HepG2 (cell line): ENCODE measurements around the gene SPINT3. TPM values are rescaled to one million over a fixed set of nuclear protein-coding genes. Genes with fewer than 3 reads are reported as not detected.

ENCODE experiments used
- ATAC-seq: fragments of 200-7000 bp; cut with Tn5 transposase; 3 replicates; pipeline ENCODE4 v1.9.1; 2020; ENCODE audit warnings: mild to moderate bottlenecking, moderate library complexity
- BruUV-seq: library from RNA; stranded (reverse); fragments of 400-500 nt; replicated peaks from 2 replicates; lab custom pipeline; 2021; lab: Mats Ljungman, UMichigan
- CTCF ChIA-PET: fragments of 300-600 bp; formaldehyde crosslinking; extraction: SDS; loops from one replicate; lab custom pipeline; 2021; ENCODE audit warnings: low total read pairs, inconsistent platforms, low intra/inter-chr PET ratio; lab: Yijun Ruan, JAX
- POLR2A ChIA-PET: fragments of 350-600 bp; sonication (Branson Sonifier 250); formaldehyde crosslinking; loops from one replicate; lab custom pipeline; 2020; ENCODE audit warnings: antibody characterized with exemption, inconsistent platforms; lab: Yijun Ruan, JAX
- DNase-seq: peaks from one replicate; pipeline ENCODE4 v3.0.0-alpha.2; 2015; ENCODE audit warnings: low spot score
- FAIRE-seq: peaks from 3 replicates; lab custom pipeline; 2011; peaks lifted over from hg19 to GRCh38; lab: Jason Lieb, UNC
- H2AFZ ChIP-seq: one replicate; pipeline ENCODE4 v1.6.1; 2011; ENCODE audit warnings: low read length, inconsistent platforms
- H3K27ac ChIP-seq: fragments of 300-600 bp; 3 replicates; pipeline ENCODE4 v1.8.0; 2011; ENCODE audit warnings: mixed run types, mild to moderate bottlenecking, mixed read lengths, low read length, inconsistent platforms; ENCODE audit not compliant: insufficient read depth; ENCODE audit errors: extremely low read length
- H3K27me3 ChIP-seq, 2 experiments: fragments of 200-600 bp in 1 of 2; 2 replicates in 1 of 2; 3 replicates in 1 of 2; pipeline versions ENCODE4 v1.6.0 to v1.8.0; 2011; ENCODE audit warnings: low read length in 2 of 2, mild to moderate bottlenecking in 2 of 2, moderate library complexity in 2 of 2, inconsistent platforms in 1 of 2; ENCODE audit not compliant: insufficient read depth in 2 of 2, control insufficient read depth in 1 of 2
- H3K36me3 ChIP-seq, 2 experiments: fragments of 200-600 bp in 1 of 2; replicated peaks in 1 of 2; 2 replicates in 1 of 2; 3 replicates in 1 of 2; pipeline versions ENCODE4 v1.5.1 to v1.8.0; 2011; ENCODE audit warnings: low read length in 2 of 2, inconsistent platforms in 1 of 2; ENCODE audit not compliant: insufficient read depth in 2 of 2, control insufficient read depth in 1 of 2
- H3K4me1 ChIP-seq: 2 replicates; pipeline ENCODE4 v1.5.1; 2012; ENCODE audit warnings: low read length, inconsistent platforms; ENCODE audit not compliant: insufficient read depth
- H3K4me2 ChIP-seq: 2 replicates; pipeline ENCODE4 v1.6.0; 2011; ENCODE audit warnings: low read depth, low read length, inconsistent platforms
- H3K4me3 ChIP-seq, 3 experiments: fragments of 200-600 bp in 1 of 3; sonication (generic), shearing (Covaris generic) in 1 of 3; replicated peaks in 1 of 3; 2 replicates each; pipeline ENCODE4 v1.5.1; 2011 to 2016; ENCODE audit warnings: low read length in 3 of 3, inconsistent platforms in 2 of 3, low read depth in 2 of 3, mild to moderate bottlenecking in 2 of 3, control low read depth in 1 of 3, mixed read lengths in 1 of 3; ENCODE audit not compliant: insufficient read depth in 1 of 3
- H3K79me2 ChIP-seq: one replicate; pipeline ENCODE4 v1.6.1; 2011; ENCODE audit warnings: low read length, inconsistent platforms; ENCODE audit not compliant: insufficient read depth
- H3K9ac ChIP-seq: 2 replicates; pipeline ENCODE4 v1.6.0; 2011; ENCODE audit warnings: mild to moderate bottlenecking, low read depth, low read length, inconsistent platforms; ENCODE audit not compliant: insufficient read depth
- H3K9me3 ChIP-seq: 2 replicates; pipeline ENCODE4 v1.5.1; 2012; ENCODE audit warnings: mild to moderate bottlenecking, low read length
- H4K20me1 ChIP-seq: 2 replicates; pipeline ENCODE4 v1.6.0; 2011; ENCODE audit warnings: inconsistent platforms, mild to moderate bottlenecking, low read length, moderate library complexity; ENCODE audit not compliant: insufficient read depth
- HNRNPH1 ChIP-seq: fragments of 200-400 bp; formaldehyde crosslinking; optimal IDR thresholded peaks from 2 replicates; pipeline ENCODE3; 2017; ENCODE audit warnings: mild to moderate bottlenecking, low read depth, low read length
- PHF20 ChIP-seq: sonication (generic); formaldehyde crosslinking; IDR thresholded peaks from 2 replicates; pipeline ENCODE4 v1.5.0; 2020; ENCODE audit warnings: mild to moderate bottlenecking, missing genetic modification reagents
- RNF219 ChIP-seq: sonication (generic); formaldehyde crosslinking; IDR thresholded peaks from 2 replicates; pipeline ENCODE4 v1.5.0; 2020; ENCODE audit warnings: mild to moderate bottlenecking, missing genetic modification reagents
- TSC22D2 ChIP-seq: sonication (generic); formaldehyde crosslinking; IDR thresholded peaks from 2 replicates; pipeline ENCODE4 v1.5.1; 2020; ENCODE audit warnings: missing genetic modification reagents, mild to moderate bottlenecking, borderline replicate concordance
- ZNF337 ChIP-seq: sonication (generic); formaldehyde crosslinking; IDR thresholded peaks from 2 replicates; pipeline ENCODE4 v1.5.1; 2020; ENCODE audit warnings: missing genetic modification reagents, low read depth, mild to moderate bottlenecking, borderline replicate concordance
- ZNF382 ChIP-seq: sonication (generic); formaldehyde crosslinking; IDR thresholded peaks from 2 replicates; pipeline ENCODE4 v1.5.0; 2020; ENCODE audit warnings: missing genetic modification reagents, mild to moderate bottlenecking, borderline replicate concordance
- ZNF569 ChIP-seq: sonication (generic); formaldehyde crosslinking; IDR thresholded peaks from 2 replicates; pipeline ENCODE4 v1.5.0; 2020; ENCODE audit warnings: mild to moderate bottlenecking, missing genetic modification reagents, moderate library complexity, borderline replicate concordance
- ZNF670 ChIP-seq: sonication (generic); formaldehyde crosslinking; IDR thresholded peaks from 2 replicates; pipeline ENCODE4 v1.8.0; 2022; ENCODE audit warnings: mild to moderate bottlenecking, missing genetic modification reagents, borderline replicate concordance
- WGBS: methylation state at CpG from one replicate; pipeline ENCODE4 v1.1.6; 2017; ENCODE audit warnings: low lambda C conversion rate; 5-methylcytosine and 5-hydroxymethylcytosine counted together
- in situ Hi-C: cut with HindIII; loops from 2 replicates; pipeline ENCODE4 v1.10.0; 2017; ENCODE audit warnings: low pct_unique_long_range_greater_than_20kb; ENCODE audit not compliant: extremely low pct_ligation_motif_present
- intact Hi-C: fragments of 100-400 bp; cut with micrococcal nuclease; formaldehyde crosslinking; loops from one replicate; pipeline ENCODE4 v1.10.0; 2022; ENCODE audit not compliant: unreplicated experiment
- polyA plus RNA-seq, 8 experiments: library from polyadenylated mRNA; depleted of rRNA in 3 of 8; stranded (reverse) in 7 of 8; unstranded in 1 of 8; fragments of >200 nt; fragmentation: Illumina TruSeq in 4 of 8; extraction: Trizol in 4 of 8; gene quantifications; 2 replicates each; pipeline versions ENCODE4 v1.2.1 to v1.2.3, GENCODE V29; 2011 to 2016; ENCODE audit warnings: low read depth in 4 of 8, missing spikeins in 1 of 8, mixed read lengths in 1 of 8; ENCODE audit not compliant: insufficient read depth in 1 of 8
- total RNA-seq, 5 experiments: library from RNA; depleted of rRNA; stranded (reverse); fragments of >200 nt; fragmentation: Illumina TruSeq; extraction: Trizol; gene quantifications; 2 replicates each; pipeline ENCODE4 v1.2.3, GENCODE V29; 2016; ENCODE audit warnings: low read depth in 1 of 5

Gene SPINT3
- total and polyA plus RNA-seq, 2 of the 13 experiments (the other 11 are each of a cell fraction or from before 2014, with no cell fraction given), result not detected

GRCh38 chr20:45538209-45538799, 22.9 kb upstream of the SPINT3 start:
- Histone ChIP-seq H3K36me3 (no peaks in the 10 kb centered on the region), H3K9ac (no peak overlapping the region), H3K9me3 (no peaks in the 10 kb centered on the region), H3K79me2 (no peaks in the 10 kb centered on the region), H3K27ac (no peak overlapping the region), H2AFZ (no peak overlapping the region), H3K4me3 (no peak overlapping the region), H3K27me3 (peaks cover 0 to 13% of the 10 kb centered on the region in 2 experiments; a peak in 4 of 5 replicates), H3K4me2 (no peak overlapping the region), H4K20me1 (no peaks in the 10 kb centered on the region), H3K4me1 (no peaks in the 10 kb centered on the region)
- 12% methylated on average over 7 of the region's 7 CpGs for WGBS
- ChIA-PET POLR2A (no interaction called here), CTCF (no interaction called here)
- TF ChIP-seq ZNF569, result no peak
- no peak for TF ChIP-seq TSC22D2 (CRISPR knock-in tag)
- no peak for TF ChIP-seq ZNF337
- no peak for TF ChIP-seq RNF219 (CRISPR knock-in tag)
- no peak for TF ChIP-seq PHF20 (CRISPR knock-in tag)
- no peak for TF ChIP-seq ZNF382 (CRISPR knock-in tag)
- no peak for TF ChIP-seq ZNF670 (CRISPR knock-in tag)
- no peak for TF ChIP-seq HNRNPH1
- BruUV-seq, result no TSS peak
- intact Hi-C loops, result no loop called here
- FAIRE-seq (no peak), ATAC-seq (no peak), DNase-seq (no peak)
- in situ Hi-C loops, result no loop called here
